Measurements from ENCODE around the gene ODF2. TPM values are rescaled to one million over a fixed set of nuclear protein-coding genes. Genes with fewer than 3 reads are reported as not detected.

ODF2 gene
- total and polyA plus RNA-seq, 2 of the 13 experiments (the other 11 are each of a cell fraction or from before 2014, with no cell fraction given): 9.8 to 31.3 TPM

DNA sequence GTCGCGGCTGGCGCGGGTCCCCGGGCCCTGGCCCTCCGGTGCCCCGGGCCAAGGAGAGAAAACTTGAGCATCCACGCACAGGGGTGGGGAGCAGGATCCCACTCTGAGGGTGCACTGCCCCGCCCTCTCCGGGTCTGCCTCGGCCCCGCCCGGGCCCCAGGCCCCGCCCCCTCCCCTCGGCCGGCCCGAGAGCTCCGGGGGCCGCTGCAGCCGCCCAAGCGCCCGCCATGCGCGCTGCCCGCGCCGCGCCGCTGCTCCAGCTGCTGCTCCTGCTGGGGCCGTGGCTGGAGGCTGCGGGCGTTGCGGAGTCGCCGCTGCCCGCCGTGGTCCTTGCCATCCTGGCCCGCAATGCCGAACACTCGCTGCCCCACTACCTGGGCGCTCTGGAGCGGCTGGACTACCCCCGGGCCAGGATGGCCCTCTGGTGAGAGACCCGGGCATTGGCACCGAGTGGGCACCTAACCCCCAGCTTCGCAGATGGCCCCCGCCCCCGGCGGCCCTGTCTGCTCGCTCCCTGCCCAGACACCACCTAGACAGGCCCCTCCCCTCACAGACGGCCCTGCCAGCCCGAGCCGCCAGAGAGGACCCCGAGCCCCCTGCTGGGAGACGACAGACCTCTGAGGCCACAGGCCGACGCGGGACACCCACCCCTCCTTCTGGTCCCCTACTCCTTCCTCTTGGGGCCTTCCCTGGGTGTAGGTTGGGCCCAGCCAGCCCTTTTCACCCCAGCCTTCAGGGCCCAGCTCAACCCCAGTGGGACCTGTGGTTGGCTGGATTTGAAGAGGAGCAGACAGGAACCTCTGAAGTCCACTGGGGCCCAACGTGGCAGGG is 34.9 kb upstream of the ODF2 start, which contains the start of gene CERCAM (continued):
- TF ChIP-seq ZNF777 (CRISPR knock-in tag; IDR thresholded peaks at IDR 0.05) (0 out of 2 replicates have a peak, but pooled peaks have one; percentile 9), ZNF382 (CRISPR knock-in tag; IDR thresholded peaks at IDR 0.05; ENCODE audit: borderline replicate concordance) (no peak), HBP1 (CRISPR knock-in tag; IDR thresholded peaks at IDR 0.05; ENCODE audit: low read depth) (no peak), DZIP1 (CRISPR knock-in tag; IDR thresholded peaks at IDR 0.05) (0 out of 2 replicates have a peak, but pooled peaks have one; percentile 32), ZFP36 (IDR thresholded peaks at IDR 0.05; ENCODE audit: borderline replicate concordance, low read depth, low read length, partially characterized antibody) (no peak), FOXK1 (CRISPR knock-in tag; IDR thresholded peaks at IDR 0.05; ENCODE audit: borderline replicate concordance, low read depth) (no peak), HNRNPL (IDR thresholded peaks at IDR 0.05; ENCODE audit: low read depth, low read length) (peak; percentile 94), SAP130 (CRISPR knock-in tag; IDR thresholded peaks at IDR 0.05; ENCODE audit: low read depth) (no peak), MBD4 (IDR thresholded peaks at IDR 0.05; ENCODE audit: borderline replicate concordance, low read length) (no peak), ZNF670 (CRISPR knock-in tag; IDR thresholded peaks at IDR 0.05; ENCODE audit: borderline replicate concordance) (no peak), ZNF790 (CRISPR knock-in tag; IDR thresholded peaks at IDR 0.05; ENCODE audit: borderline replicate concordance) (0 out of 2 replicates have a peak, but pooled peaks have one; percentile 17), TOPORS (CRISPR knock-in tag; IDR thresholded peaks at IDR 0.05) (no peak), ZNF318 (CRISPR knock-in tag; IDR thresholded peaks at IDR 0.05) (no peak), ZNF362 (CRISPR knock-in tag; IDR thresholded peaks at IDR 0.05; ENCODE audit: borderline replicate concordance) (peak; percentile 35; the same call in 1 of the 2 replicates)

All from HepG2 (cell line).